HTR-8/SVneo (cell line): ENCODE data around the gene PRADC1.
A peak's percentile ranks its signal among the peaks of the same experiment; 100 is the strongest.
"Not testable (repeated sequence)": the region's sequence is repeated elsewhere in the genome, so short reads cannot be mapped to it uniquely, and the experiment has no call there.

Source experiments
- DNase-seq: peaks from one replicate; pipeline ENCODE4 v3.0.0; 2011; ENCODE audit warnings: low spot score, mixed read lengths; ENCODE audit not compliant: insufficient read length
- FAIRE-seq: peaks from 2 replicates; lab custom pipeline; 2011; peaks lifted over from hg19 to GRCh38; lab: Jason Lieb, UNC

PRADC1 gene

GRCh38 chr2:73233154-73233931 is at the start of gene PRADC1:
Gene PRADC1 (minus strand): TSS chr2:73233239. CDS start chr2:73233160, 79 bp downstream.
- peak; percentile 95 for FAIRE-seq

GRCh38 chr2:73281244-73281643 is 48.2 kb upstream of the PRADC1 start:
- no peak for DNase-seq
- no peak for FAIRE-seq

More at GRCh38 chr2:73233154-73233931, at the start of gene PRADC1:
- DNase-seq = peak; percentile 99

- DNase-seq (no peak), FAIRE-seq (no peak)
Observed at GRCh38 chr2:73279852-73280251, 46.8 kb upstream of the PRADC1 start.

- DNase-seq (no peak), FAIRE-seq (no peak)
Observed at GRCh38 chr2:73272270-73272669, 39.2 kb upstream of the PRADC1 start.

- DNase-seq (no peak), FAIRE-seq (no peak)
Observed at GRCh38 chr2:73269686-73270465, 36.8 kb upstream of the PRADC1 start.

- FAIRE-seq = no peak
- DNase-seq = no peak
Observed at GRCh38 chr2:73268830-73269685, 36.0 kb upstream of the PRADC1 start.

GRCh38 chr2:73268366-73268829 is 35.4 kb upstream of the PRADC1 start:
- DNase-seq (no peak), FAIRE-seq (no peak)

GRCh38 chr2:73267008-73267407 is 34.0 kb upstream of the PRADC1 start:
- FAIRE-seq = peak; percentile 64
- DNase-seq = no peak

- FAIRE-seq = no peak
- no peak for DNase-seq
Observed at GRCh38 chr2:73266061-73266901, 33.2 kb upstream of the PRADC1 start.

GRCh38 chr2:73265298-73266060 is 32.4 kb upstream of the PRADC1 start:
- FAIRE-seq = no peak

GRCh38 chr2:73264783-73265182 is 31.7 kb upstream of the PRADC1 start:
- DNase-seq = no peak
- no peak for FAIRE-seq

More at GRCh38 chr2:73265298-73266060, 32.4 kb upstream of the PRADC1 start:
- no peak for DNase-seq

- DNase-seq (no peak), FAIRE-seq (no peak)
Observed at GRCh38 chr2:73264332-73264606, 31.2 kb upstream of the PRADC1 start.

- no peak for FAIRE-seq
Observed at GRCh38 chr2:73263540-73264331, 30.7 kb upstream of the PRADC1 start.

GRCh38 chr2:73262691-73263429 is 29.8 kb upstream of the PRADC1 start:
- DNase-seq, FAIRE-seq: not testable (repeated sequence)

More at GRCh38 chr2:73263540-73264331, 30.7 kb upstream of the PRADC1 start:
- DNase-seq = no peak

GRCh38 chr2:73262108-73262651 is 29.1 kb upstream of the PRADC1 start:
- FAIRE-seq = no peak

GRCh38 chr2:73260338-73260984 is 27.4 kb upstream of the PRADC1 start:
- FAIRE-seq = peak; percentile 13
- DNase-seq = peak; percentile 78

More at GRCh38 chr2:73262108-73262651, 29.1 kb upstream of the PRADC1 start:
- no peak for DNase-seq
